ENCODE measurements around the gene HES6.
A peak's percentile ranks its signal among the peaks of the same experiment; 100 is the strongest.

Gene HES6, protein sequence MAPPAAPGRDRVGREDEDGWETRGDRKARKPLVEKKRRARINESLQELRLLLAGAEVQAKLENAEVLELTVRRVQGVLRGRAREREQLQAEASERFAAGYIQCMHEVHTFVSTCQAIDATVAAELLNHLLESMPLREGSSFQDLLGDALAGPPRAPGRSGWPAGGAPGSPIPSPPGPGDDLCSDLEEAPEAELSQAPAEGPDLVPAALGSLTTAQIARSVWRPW
- long read RNA-seq, donor 1, transcript HES6-201 (4 exons, 1,454 nt), result major isoform, 5 of 7 reads
- long read RNA-seq, donor 1, partial matches to known transcripts, result 0 of 7 reads
- long read RNA-seq, donor 1, other reads (novel, unspliced or antisense), result 0 of 7 reads
- long read RNA-seq, donor 2, partial matches to known transcripts, result 0 of 2 reads
- long read RNA-seq, donor 2, other reads (novel, unspliced or antisense), result 0 of 2 reads
- long read RNA-seq, donor 3, partial matches to known transcripts, result 0 of 1 reads
- long read RNA-seq, donor 3, other reads (novel, unspliced or antisense), result 0 of 1 reads
- long read RNA-seq, donor 4, partial matches to known transcripts, result 0 of 1 reads
- long read RNA-seq, donor 4, other reads (novel, unspliced or antisense), result 0 of 1 reads
- long read RNA-seq, donor 5, partial matches to known transcripts, result 0 of 6 reads
- long read RNA-seq, donor 5, other reads (novel, unspliced or antisense), result 0 of 6 reads
- long read RNA-seq, donor 6, partial matches to known transcripts, result 5 of 10 reads
- long read RNA-seq, donor 6, other reads (novel, unspliced or antisense), result 0 of 10 reads
- long read RNA-seq, donor 7, partial matches to known transcripts, result 0 of 4 reads
- long read RNA-seq, donor 7, other reads (novel, unspliced or antisense), result 0 of 4 reads
- long read RNA-seq, donor 8, partial matches to known transcripts, result 0 of 2 reads
- long read RNA-seq, donor 8, other reads (novel, unspliced or antisense), result 0 of 2 reads

DNA sequence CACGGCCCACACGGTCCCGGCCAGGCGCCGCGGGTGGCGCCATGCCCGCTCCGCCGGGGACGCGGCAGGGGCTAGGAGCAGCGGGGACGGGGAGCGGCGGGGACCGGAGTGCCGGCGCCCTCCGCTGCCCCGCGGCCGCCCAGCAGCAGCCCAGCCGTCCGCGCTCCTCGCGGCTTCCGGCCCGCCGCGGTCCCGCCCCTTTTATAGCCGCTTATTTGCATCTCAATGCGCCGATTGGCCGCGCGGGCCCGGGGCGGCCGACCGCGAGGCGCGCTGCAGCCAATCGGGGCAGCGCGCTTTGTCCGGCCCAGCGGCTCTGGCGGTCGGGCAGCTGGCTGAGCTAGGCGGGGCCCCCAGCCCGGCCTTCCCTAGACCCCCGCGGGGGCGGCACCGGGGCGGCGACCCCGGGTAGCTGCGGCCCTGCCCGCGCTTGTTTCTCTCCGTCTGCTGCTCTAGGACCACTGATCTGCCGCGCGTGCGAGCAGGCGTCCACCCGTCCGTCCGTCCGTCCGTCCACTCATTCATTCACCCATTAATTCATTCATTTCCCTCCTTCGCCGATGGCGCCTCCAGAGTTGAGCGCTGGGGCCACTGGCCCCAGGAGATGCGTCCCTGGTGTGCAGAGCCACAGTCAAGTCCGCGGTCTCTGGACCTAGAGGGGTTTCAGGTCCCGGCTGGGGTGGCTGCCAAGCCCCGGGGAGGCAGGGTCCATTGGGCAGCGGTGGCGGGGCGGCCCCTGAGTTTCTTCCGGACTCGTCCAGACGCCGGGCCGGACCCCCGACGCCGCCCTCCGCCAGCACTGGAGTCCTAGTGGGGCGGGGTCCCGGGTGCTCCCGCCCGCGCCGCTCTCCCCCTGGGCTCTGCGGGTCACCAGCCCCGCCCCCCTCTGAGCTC lies at the start of gene HES6:
HES6 (minus strand) TSS at position 176 of the 894 bp plus-strand sequence; CDS start at position 43, 133 bp downstream.
- DNase-seq, result peak; percentile 94

DNA sequence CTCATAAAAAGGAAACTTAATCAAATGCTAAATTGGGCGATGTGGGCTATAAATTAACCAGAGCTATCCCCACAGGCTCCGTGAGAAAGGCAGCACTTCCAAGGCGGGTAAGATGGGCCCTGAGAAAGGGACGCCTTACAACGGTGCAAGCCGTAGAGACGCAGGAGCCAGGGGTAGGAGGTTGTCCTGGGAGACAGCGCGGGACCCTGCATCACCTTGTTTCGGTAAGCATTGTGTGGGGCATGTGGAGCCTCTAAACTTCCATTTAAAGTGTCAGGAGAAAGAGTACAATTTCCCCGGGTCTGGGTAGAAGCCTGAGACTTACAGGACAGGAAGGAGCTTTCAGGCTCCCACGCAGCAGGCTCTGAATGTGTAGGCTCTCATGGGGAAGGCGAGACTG lies 49.7 kb upstream of the HES6 start:
- no peak for DNase-seq

DNA sequence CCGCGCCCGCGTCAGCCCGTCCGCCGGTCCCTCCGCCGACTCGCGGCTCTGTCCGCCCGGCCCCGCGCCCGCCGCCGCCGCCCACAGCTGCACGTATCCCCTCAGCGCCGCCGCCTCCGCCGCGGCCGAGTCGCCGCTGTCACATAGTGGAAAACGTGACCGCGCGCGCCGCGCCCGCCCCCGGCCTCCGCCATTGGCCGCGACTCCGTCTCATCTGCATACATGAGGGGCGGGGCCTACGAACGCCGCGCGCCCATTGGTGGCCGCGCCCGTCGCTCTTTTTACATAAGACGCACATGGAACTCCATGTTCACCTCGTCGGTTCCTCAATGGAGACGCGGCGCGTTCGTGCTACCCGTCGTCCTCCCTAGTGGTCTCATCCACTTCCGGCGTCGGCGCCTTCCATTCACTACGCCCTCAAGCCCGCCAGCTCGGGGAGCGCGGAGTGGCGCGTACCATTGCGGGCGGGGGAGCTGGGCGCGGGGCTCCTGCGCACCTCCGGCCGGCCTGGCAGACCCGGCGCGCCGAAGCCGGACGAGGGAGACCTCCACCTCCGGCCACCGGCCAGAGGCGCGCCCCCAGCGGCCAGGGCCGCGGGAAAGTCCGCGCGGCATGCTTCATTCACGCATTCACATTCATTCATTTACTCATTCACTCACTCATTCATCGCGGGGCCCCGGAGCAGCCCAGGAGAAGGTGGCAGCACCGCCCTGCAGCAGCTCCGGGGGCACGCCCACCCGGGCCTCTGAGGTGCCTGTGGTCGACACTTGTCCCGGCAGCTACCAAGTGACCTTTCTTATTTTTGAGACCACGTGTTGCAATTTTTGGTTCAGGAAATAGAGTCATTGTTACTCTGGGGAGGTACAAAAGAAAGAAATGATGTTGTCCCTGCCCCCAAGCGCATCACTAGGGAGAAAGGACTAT lies 49.1 kb upstream of the HES6 start:
- DNase-seq, result peak; percentile 95

DNA sequence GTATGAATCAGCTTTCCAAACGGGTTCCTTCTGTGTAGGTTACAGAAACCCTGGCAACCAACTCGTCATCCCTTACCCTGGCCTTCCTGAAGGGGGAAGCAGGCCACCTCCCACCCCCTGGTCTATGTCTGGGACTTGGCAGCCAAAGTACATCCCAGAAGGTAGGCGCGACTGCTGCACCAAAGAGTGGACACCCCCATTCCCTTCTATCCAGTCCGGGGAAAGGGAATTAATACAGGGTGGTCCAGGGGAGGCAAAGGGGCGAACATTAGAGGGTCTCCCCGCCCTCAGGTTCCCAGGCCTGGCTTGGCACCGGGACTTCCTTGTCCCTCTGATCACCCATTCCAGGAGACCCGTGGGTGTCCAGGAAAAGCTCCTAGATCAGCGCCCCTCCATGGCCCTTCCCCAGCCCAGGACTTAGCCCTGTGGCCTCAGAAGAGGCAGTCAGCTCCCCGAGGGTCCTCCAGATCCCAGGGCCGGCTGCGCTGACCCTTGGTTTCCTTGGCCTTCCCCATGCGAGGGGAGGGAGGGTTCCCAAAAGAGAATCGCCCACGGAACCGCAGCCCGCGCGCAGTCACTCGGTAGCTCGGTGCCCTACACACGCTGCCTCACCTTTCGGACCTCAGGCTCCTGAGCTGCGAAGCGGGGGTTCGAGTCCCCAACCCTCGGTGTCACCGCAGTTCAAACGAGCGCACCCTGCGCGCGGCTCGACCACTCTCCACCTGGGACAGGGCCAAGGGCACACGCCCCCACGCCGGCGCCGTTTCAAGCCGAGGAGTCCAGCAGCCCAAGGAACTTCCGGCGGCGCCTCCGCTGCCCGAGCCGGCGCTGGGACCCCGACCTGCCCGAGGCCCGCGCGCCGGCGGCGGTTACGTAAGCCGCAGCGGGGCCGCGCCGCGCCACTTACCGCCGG lies 48.2 kb upstream of the HES6 start, which contains the start of gene PER2:
PER2 (minus strand) TSS at position 874 of the 913 bp plus-strand sequence. CDS start 10,674 bp downstream, outside the sequence.
- peak; percentile 75 for DNase-seq

DNA sequence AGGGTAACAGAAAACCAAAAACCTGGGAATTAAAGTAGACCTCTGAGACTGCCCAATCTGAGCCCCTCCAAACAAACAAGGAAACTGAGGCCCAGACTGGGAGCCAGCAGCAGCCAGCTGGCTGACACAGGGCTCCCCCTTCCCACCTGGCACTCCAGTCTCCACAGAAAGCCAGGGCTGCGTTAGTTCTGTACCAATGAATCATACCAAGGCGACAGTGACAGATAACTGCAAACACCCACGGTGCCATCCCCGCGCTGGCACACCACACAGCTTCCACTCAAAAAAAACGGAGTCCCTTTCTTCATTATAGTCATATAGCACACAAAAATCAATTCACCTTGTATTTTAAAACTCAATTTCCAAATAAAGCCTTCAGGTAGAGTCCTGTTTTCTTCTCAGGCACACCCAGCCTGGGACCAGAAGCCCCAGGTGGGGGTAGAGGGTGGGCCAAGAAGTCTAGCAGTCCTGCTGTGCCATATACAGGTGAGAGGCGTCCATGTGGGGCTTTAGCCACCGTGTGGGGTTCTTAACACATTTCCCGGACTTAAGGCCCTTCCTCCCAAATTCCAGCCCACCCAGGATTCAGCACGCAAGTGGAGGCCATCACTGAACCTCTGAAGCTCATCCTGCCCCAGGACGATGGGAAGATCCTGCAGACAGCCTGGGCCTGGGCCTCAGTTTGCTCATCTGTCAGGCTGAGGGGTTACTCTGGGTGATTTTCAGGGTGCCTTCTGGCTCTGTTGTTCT lies 47.3 kb upstream of the HES6 start:
- no peak for DNase-seq

DNA sequence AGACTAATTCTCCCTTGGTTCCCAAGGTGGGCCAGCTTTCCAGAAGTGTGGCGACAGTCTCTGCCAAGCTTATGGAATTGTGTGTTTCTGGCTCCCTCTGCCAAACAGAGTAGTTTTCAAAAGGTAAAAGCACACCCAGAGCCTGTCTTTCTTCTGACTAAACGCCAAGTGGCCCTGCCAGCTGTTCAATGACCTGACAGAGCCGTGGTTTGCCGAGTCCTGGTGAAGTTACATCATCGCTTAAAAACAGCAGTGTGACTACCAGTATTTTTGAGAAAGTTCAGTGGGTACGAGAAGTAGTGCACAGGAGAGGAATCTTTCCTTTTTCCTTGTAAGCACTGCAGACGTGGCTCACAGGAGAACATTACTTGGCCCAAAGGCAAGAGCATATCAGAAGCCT lies 46.7 kb upstream of the HES6 start:
- DNase-seq, result no peak

DNA sequence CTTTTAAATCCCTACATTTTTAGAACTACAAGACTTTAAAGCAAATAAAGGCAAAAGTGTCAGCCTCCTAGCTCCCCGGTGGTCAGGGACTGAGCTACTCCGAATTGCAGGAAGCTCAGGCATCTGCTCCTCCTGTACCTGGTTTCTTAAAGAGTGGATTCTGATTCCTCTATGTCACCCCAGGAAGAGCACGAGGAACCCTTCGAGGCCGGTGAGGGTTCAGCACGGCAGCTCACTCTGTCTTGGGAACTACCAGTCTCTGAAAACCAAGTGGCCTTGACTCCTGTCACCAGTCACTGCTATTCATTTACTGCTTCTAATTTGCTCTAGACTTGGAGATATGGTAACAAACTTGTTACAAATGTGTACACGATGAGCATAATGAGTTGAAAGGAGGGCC lies 46.3 kb upstream of the HES6 start:
- DNase-seq, result no peak

DNA sequence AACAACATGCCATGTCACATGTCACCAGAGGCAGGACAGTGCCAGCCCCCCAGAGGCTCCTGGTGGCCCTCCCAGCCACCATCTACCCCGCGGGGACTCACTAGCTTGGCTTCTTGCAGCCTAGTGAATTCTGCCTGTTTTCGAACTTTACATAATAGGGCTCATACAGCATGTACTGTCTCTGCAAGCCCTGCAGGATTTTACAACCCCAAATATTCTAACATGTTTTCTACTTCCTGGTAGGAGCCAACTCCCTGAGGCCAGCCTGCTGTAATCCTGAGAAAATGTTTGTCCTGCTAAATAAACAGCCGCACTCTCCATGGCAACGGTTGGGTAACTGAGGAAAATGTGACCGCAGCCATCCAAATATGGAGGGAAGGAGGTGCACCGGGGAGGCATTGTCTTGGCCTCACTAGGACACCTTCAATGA lies 45.8 kb upstream of the HES6 start:
- DNase-seq, result peak; percentile 48

DNA sequence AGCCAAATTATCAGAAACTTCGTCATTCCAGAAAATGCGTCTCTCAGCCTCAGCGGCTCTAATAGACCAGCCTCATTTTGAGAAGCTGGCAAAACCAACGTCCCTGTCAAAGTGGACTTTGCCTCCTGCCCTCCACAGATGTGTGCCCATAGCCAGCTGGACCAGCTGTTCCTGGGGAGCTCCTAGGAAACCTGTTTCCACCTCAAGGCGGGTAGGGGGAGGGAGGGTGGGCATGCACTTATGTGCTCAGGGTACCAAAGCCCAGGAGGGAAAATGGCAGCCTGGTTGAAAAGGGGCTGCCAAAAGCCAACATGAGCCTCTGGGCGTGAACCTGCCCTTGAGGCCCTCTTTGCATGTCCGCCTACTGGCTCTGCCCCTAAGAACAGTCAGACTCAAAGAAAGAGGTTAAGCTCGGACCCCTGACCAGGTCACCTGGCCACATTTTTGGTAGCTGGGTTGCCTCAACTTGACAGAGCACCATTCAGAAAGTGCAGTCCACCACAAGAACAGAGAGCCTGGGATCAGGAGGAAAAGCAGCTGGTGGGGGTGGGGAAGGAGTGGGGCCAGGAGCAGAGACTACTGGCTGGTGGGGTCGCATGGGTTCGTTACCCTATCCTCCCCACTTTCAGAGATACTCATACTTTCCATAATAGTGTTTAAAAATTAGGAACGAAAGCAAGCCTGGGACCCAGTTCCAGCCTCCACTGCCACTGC lies 45.1 kb upstream of the HES6 start:
- DNase-seq, result no peak

DNA sequence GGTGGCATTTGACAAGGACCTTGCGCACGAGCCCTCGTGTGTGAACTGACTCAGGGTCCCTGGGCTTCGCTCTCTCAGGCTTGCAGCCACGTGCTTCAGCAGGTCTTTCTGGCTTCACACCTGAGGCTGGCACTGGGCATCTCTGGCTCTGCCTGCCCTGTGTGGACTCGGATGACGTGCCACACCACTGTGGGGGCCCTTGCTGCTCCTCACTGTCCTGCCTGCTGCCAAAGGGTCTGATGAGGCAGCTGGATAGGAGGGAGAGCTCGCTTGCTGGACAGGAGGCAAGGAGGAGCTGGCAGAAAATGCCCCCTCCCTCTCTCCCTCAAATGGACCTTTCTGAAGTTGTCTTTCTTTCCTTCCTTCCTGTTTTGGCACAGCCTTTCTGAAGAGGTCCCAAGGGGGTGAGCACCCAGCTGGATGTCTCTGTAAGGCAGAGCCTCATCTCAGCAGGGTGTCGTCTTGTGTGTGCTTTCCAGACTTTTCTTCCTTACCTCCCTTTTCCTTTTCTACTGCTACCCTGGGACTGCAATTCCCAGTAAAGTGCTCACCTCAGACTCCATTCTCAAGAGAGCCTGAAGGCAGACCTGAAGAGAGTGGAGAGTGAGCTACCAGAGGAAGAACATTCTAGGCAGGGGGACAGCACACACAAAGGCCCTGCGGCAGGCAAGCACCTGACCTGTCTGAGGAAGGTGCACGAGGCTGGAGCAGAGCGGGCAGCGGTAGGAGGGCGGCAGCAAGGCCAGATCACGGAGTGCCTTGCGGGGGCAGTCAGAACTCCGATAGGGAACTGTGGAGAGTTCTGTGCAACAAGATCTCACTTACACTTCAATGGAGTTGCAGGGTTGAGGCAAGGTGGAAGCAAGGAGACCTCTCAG lies 43.3 kb upstream of the HES6 start:
- DNase-seq, result no peak

DNA sequence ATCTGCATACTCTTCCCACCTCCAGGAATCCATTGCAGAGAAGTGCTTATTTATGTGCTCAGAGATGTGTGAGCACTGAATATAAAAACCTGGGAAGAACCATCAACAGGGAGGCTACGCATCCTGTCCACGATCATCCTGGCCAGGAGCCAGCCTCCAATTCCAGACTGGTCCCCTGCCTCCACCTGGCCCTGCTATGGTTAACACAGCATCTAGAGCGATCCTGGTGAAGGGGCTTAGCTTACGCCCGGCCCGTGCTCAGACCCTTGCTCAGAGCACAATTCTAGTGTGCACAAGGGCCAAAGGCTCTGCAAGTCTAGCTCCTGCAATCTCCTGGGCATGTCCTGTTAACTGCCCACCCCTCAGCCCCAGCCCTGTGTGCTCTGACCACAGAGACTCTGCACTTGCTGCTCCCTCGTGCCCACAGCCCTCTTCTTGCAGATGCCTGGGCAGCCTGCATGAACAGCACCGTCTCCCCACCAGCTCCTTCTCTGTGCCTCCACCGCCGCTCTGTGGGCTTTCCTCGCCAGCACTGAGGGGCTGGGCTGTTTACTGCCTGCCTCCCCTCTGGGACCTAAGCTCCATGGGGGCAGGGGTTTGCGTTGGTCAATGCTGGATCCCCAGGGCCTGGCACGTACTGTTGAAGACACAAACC lies 42.1 kb upstream of the HES6 start:
- DNase-seq, result no peak

DNA sequence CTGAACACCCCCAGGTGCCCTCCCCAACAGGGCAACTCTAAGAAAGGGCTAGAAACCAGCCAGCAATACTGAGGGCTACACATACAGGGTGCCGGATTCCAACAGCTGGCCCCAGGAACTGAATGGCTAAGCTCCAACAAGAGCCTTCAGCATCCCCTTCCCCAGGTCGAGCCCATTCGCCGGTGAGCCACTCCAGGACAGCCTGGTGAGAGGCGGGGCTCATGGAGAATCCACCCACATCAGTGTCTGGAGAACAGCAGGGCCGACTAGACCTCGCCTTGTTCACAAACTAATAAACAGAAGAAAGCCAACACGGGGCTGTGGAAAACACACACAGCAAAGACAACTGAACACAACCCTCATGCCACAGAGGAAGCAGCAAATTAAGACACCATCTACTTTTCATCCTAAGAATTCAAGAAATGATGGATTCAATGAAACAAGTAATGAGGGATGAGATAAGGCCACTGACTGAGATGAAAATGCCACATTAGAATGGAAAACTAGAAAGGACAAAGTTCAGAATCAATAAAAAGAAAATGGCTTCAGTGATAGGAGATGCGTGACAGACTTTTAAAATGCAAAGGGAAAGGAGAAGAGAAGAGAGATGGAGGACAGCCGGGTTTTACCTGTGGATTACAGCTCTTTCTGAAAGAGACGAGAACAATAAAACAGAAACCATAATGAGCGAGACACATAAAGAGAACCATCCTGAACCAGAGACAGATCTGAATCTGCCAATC lies 40.4 kb upstream of the HES6 start:
- DNase-seq, result no peak

DNA sequence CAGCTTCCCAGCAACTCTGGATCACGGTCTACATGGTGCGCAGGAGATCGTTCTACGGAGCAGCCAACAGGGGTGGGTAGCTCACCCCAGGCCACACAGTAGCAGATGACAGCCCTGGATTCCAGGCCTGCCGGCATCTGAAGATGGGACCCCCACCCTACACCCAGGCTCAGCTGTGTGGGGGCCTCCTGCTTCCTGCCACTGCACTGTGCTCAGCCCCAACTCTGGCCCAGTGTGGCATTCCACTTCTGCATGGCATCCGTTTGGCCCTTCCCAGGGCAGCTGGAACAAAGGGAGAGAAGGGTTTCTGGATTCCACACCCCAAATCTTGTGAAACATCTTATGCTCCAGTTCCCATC lies 39.5 kb upstream of the HES6 start:
- no peak for DNase-seq

DNA sequence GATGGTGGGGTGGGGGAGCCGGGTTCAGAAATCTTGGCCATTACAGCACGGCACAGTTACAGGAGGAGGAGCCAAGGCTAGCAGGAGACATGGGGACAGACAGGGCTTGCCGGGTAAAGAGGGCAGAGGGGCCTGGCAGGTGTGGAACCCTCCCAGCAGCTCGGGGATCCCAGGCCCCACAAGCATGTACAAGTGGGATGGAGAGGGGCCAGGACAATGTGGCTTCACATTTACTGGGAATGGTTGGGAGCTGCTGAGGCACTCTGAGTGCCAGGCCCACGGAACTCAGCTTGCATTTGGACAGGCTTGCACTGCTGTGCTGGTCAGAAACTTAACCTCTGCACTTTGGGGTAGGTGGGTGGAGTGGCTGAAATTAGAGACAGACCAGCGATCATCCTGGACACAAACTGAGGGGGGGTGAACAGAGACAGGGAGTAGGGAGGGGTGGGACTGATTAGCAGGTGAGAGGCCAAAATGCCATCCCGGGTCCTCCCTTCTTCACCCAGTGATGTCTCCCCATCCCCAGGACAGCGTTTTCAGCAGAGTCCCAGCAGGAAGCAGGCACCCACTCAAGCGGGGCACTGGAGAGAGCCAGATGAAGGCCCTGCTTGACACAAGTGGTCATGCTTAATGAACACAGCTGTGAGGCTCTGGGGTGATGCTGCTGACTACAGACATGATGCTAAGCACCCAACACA lies 38.9 kb upstream of the HES6 start:
- no peak for DNase-seq

DNA sequence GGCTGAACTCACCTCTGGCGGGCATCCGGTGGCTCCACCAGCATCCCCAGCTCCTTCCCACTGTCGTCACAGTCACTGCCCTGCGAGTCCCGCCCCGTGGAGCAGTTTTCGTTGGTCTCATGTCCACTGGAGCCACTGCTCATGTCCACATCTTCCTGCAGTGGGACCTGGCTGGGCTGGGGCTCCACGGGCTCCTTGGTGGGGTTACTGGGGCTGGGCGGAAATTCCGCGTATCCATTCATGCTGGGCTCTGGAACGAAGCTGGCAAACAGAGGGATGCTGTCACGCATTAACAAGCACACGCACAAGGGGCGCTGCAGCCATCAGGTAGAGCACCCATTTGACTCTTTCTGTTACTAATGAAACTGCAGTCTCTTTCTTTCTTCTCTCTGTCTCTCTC lies 37.9 kb upstream of the HES6 start:
- DNase-seq, result no peak
